Neural cell (in vitro differentiated cells): ENCODE measurements around the gene SMO. TPM values are rescaled to one million over a fixed set of nuclear protein-coding genes. Genes with fewer than 3 reads are reported as not detected.

Experiments used
- H2AFZ ChIP-seq: fragments of 200-600, 300-800 bp; sonication (generic), shearing (Covaris generic); 2 replicates; pipeline ENCODE4 v1.6.0; 2014; ENCODE audit warnings: low read depth, mild to moderate bottlenecking, antibody characterized with exemption, low read length, moderate library complexity
- H3F3A ChIP-seq: fragments of 200-600 bp; shearing (Covaris generic); 2 replicates; pipeline ENCODE4 v1.6.1; 2016; ENCODE audit warnings: mild to moderate bottlenecking, moderate library complexity, mixed read lengths, antibody characterized with exemption, low read length; ENCODE audit not compliant: insufficient read depth, poor library complexity, severe bottlenecking
- H3K27ac ChIP-seq: fragments of 200-600, 300-800 bp; sonication (generic), shearing (Covaris generic); 2 replicates; pipeline ENCODE4 v1.5.1; 2014; ENCODE audit warnings: mild to moderate bottlenecking, low read length, moderate library complexity
- H3K27me3 ChIP-seq: fragments of 300-800, 200-600 bp; sonication (generic), shearing (Covaris generic); 2 replicates; pipeline ENCODE4 v1.6.0; 2014; ENCODE audit warnings: mild to moderate bottlenecking, low read depth, low read length, moderate library complexity; ENCODE audit not compliant: insufficient read depth
- H3K36me3 ChIP-seq: fragments of 300-800, 200-600 bp; sonication (generic), shearing (Covaris generic); 2 replicates; pipeline ENCODE4 v1.5.1; 2014; ENCODE audit warnings: mild to moderate bottlenecking, antibody characterized with exemption, low read length, moderate library complexity; ENCODE audit not compliant: insufficient read depth
- H3K4me2 ChIP-seq: fragments of 300-800, 200-600 bp; sonication (generic), shearing (Covaris generic); 2 replicates; pipeline ENCODE4 v1.6.0; 2014; ENCODE audit warnings: mild to moderate bottlenecking, low read length
- H3K4me3 ChIP-seq: fragments of 300-800, 200-600 bp; sonication (generic), shearing (Covaris generic); 2 replicates; pipeline ENCODE4 v1.5.1; 2014; ENCODE audit warnings: mild to moderate bottlenecking, low read length, moderate library complexity
- H3K79me2 ChIP-seq: fragments of 200-600 bp; shearing (Covaris generic); replicated peaks from 2 replicates; pipeline ENCODE4 v1.6.0; 2014; ENCODE audit warnings: mild to moderate bottlenecking, low read length, moderate library complexity; ENCODE audit not compliant: insufficient read depth
- H3K9ac ChIP-seq: fragments of 300-800, 200-600 bp; sonication (generic), shearing (Covaris generic); 2 replicates; pipeline ENCODE4 v1.6.1; 2016; ENCODE audit warnings: mild to moderate bottlenecking, low read length, mixed read lengths
- H3K9me2 ChIP-seq: fragments of 200-600 bp; shearing (Covaris generic); 2 replicates; pipeline ENCODE4 v1.6.1; 2016; ENCODE audit warnings: mild to moderate bottlenecking, low read length, mixed read lengths; ENCODE audit not compliant: insufficient read depth
- H3K9me3 ChIP-seq: fragments of 200-600, 300-800 bp; sonication (generic), shearing (Covaris generic); 2 replicates; pipeline ENCODE4 v1.6.1; 2016; ENCODE audit warnings: mild to moderate bottlenecking, mixed run types, low read length, moderate library complexity, mixed read lengths
- H4K20me1 ChIP-seq: fragments of 200-600 bp; shearing (Covaris generic); 2 replicates; pipeline ENCODE4 v1.6.1; 2016; ENCODE audit warnings: mild to moderate bottlenecking, mixed run types; ENCODE audit not compliant: insufficient read depth
- CTCF ChIP-seq: fragments of 450-650 bp; IDR thresholded peaks from 2 replicates; pipeline ENCODE4 v1.5.1; 2014; ENCODE audit warnings: antibody characterized with exemption, mild to moderate bottlenecking, moderate library complexity; ENCODE audit not compliant: poor library complexity, severe bottlenecking
- EP300 ChIP-seq: fragments of 450-650 bp; conservative IDR thresholded peaks from 2 replicates; pipeline ENCODE4 v1.6.1; 2014; ENCODE audit warnings: antibody characterized with exemption, mild to moderate bottlenecking, moderate library complexity; ENCODE audit not compliant: poor library complexity, severe bottlenecking
- EZH2 ChIP-seq: fragments of 200-600, 300-800 bp; shearing (Covaris generic), sonication (generic); IDR thresholded peaks from 2 replicates; pipeline ENCODE4 v1.6.1; 2014; ENCODE audit warnings: antibody characterized with exemption, low read length, borderline replicate concordance, mild to moderate bottlenecking; ENCODE audit not compliant: insufficient read depth, poor library complexity, severe bottlenecking
- POLR2AphosphoS5 ChIP-seq: IDR thresholded peaks from 2 replicates; pipeline ENCODE4 v1.6.1; 2012
- RAD21 ChIP-seq: fragments of 450-650 bp; conservative IDR thresholded peaks from 2 replicates; pipeline ENCODE4 v1.6.1; 2014; ENCODE audit warnings: antibody characterized with exemption, mild to moderate bottlenecking, moderate library complexity
- REST ChIP-seq: IDR thresholded peaks from 2 replicates; pipeline ENCODE4 v1.6.1; 2012; ENCODE audit warnings: borderline replicate concordance
- SMC3 ChIP-seq: fragments of 450-650 bp; conservative IDR thresholded peaks from 2 replicates; pipeline ENCODE4 v1.6.1; 2014; ENCODE audit warnings: antibody characterized with exemption, mild to moderate bottlenecking, moderate library complexity; ENCODE audit not compliant: poor library complexity
- TAF1 ChIP-seq: IDR thresholded peaks from 2 replicates; pipeline ENCODE4 v1.6.1; 2012; ENCODE audit warnings: low read depth
- polyA plus RNA-seq: library from polyadenylated mRNA; depleted of rRNA; stranded (reverse); fragments of >200 nt; gene quantifications from 2 replicates; pipeline ENCODE4 v1.2.3, GENCODE V29; 2014

SMO gene
- polyA plus RNA-seq, 1 donor from 2014 or later, result 8.8 TPM

GRCh38 chr7:129210256-129210988 lies 22.0 kb downstream of the SMO start:
- Histone ChIP-seq H3K36me3 (no peaks in the 10 kb centered on the region), H3K9me2 (no peaks in the 10 kb centered on the region)

GRCh38 chr7:129210989-129211312 lies 22.5 kb downstream of the SMO start:
- Histone ChIP-seq H3K4me3 (no peak overlapping the region), H4K20me1 (no peaks in the 10 kb centered on the region), H3K9me3 (no peaks in the 10 kb centered on the region), H3K9ac (no peak overlapping the region), H3K27me3 (no peaks in the 10 kb centered on the region), H3F3A (no peaks in the 10 kb centered on the region), H3K4me2 (no peak overlapping the region), H3K79me2 (no peaks in the 10 kb centered on the region), H3K36me3 (no peaks in the 10 kb centered on the region), H3K27ac (no peak overlapping the region), H3K9me2 (no peaks in the 10 kb centered on the region), H2AFZ (no peak overlapping the region)
- no peak for TF ChIP-seq POLR2AphosphoS5

More at GRCh38 chr7:129210256-129210988, 22.0 kb downstream of the SMO start:
- no peak overlapping the region for H3K27ac ChIP-seq
- no peak overlapping the region for H2AFZ ChIP-seq
- H3K27me3 ChIP-seq, result no peaks in the 10 kb centered on the region
- no peaks in the 10 kb centered on the region for H4K20me1 ChIP-seq
- H3F3A ChIP-seq, result no peaks in the 10 kb centered on the region
- H3K79me2 ChIP-seq, result no peaks in the 10 kb centered on the region
- H3K4me2 ChIP-seq, result no peak overlapping the region
- peak; percentile 61 for TF ChIP-seq RAD21
- TF ChIP-seq SMC3, result peak; percentile 68
- TF ChIP-seq POLR2AphosphoS5, result no peak
- TF ChIP-seq CTCF, result peak; percentile 66
- H3K4me3 ChIP-seq, result no peak overlapping the region
- no peak overlapping the region for H3K9ac ChIP-seq
- no peaks in the 10 kb centered on the region for H3K9me3 ChIP-seq

GRCh38 chr7:129212126-129212525 lies 23.7 kb downstream of the SMO start:
- TF ChIP-seq POLR2AphosphoS5 (no peak), REST (no peak), TAF1 (no peak), CTCF (no peak), RAD21 (no peak), EZH2 (no peak), EP300 (no peak), SMC3 (no peak)

More at GRCh38 chr7:129212126-129212525, 23.7 kb downstream of the SMO start:
- H3K9me2 ChIP-seq, result no peaks in the 10 kb centered on the region
- H3K27ac ChIP-seq, result no peak overlapping the region
- no peaks in the 10 kb centered on the region for H3K27me3 ChIP-seq
- no peak overlapping the region for H3K4me2 ChIP-seq
- H4K20me1 ChIP-seq, result no peaks in the 10 kb centered on the region
- no peaks in the 10 kb centered on the region for H3K9me3 ChIP-seq
- H3K9ac ChIP-seq, result no peak overlapping the region
- no peaks in the 10 kb centered on the region for H3K79me2 ChIP-seq
- H3K36me3 ChIP-seq, result no peaks in the 10 kb centered on the region
- no peak overlapping the region for H2AFZ ChIP-seq
- no peaks in the 10 kb centered on the region for H3F3A ChIP-seq
- H3K4me3 ChIP-seq, result no peak overlapping the region
